Keratinocyte (primary cell): ENCODE data around the gene HPSE. TPM values are rescaled to one million over a fixed set of nuclear protein-coding genes. Genes with fewer than 3 reads are reported as not detected.

ENCODE experiments used
- DNase-seq: peaks from one replicate; pipeline ENCODE4 v3.0.0-alpha.2; 2011; ENCODE audit warnings: low read depth, missing footprints, low spot score
- FAIRE-seq: peaks from 2 replicates; lab custom pipeline; 2011; peaks lifted over from hg19 to GRCh38; lab: Jason Lieb, UNC
- H2AFZ ChIP-seq: 2 replicates; pipeline ENCODE4 v1.6.0; 2012; ENCODE audit warnings: low read length, control low read depth, inconsistent platforms; ENCODE audit not compliant: control insufficient read depth
- H3K27ac ChIP-seq: 2 replicates; pipeline ENCODE4 v1.5.1; 2011; ENCODE audit warnings: low read length; ENCODE audit not compliant: control insufficient read depth, insufficient read depth
- H3K27me3 ChIP-seq: 3 replicates; pipeline ENCODE4 v1.6.0; 2011; ENCODE audit warnings: low read length; ENCODE audit not compliant: control insufficient read depth, insufficient read depth; ENCODE audit errors: extremely low read depth
- H3K36me3 ChIP-seq, 2 experiments: 2 replicates in 1 of 2; 3 replicates in 1 of 2; pipeline ENCODE4 v1.5.1; 2011; ENCODE audit warnings: low read length in 2 of 2, mild to moderate bottlenecking in 1 of 2; ENCODE audit not compliant: control insufficient read depth in 2 of 2, insufficient read depth in 2 of 2; ENCODE audit errors: extremely low read depth in 1 of 2
- H3K4me1 ChIP-seq: 3 replicates; pipeline ENCODE4 v1.5.1; 2011; ENCODE audit warnings: low read length; ENCODE audit not compliant: control insufficient read depth, insufficient read depth; ENCODE audit errors: extremely low read depth
- H3K4me2 ChIP-seq: 3 replicates; pipeline ENCODE4 v1.6.0; 2011; ENCODE audit warnings: low read depth, low read length; ENCODE audit not compliant: control insufficient read depth, insufficient read depth; ENCODE audit errors: extremely low read depth
- H3K4me3 ChIP-seq, 3 experiments: fragments of 200-600 bp in 1 of 3; sonication (generic) in 1 of 3; 2 replicates in 2 of 3; 3 replicates in 1 of 3; pipeline ENCODE4 v1.5.1; 2011 to 2016; ENCODE audit warnings: low read length in 3 of 3, mild to moderate bottlenecking in 3 of 3, control low read depth in 2 of 3, inconsistent platforms in 1 of 3, low read depth in 1 of 3, mixed read lengths in 1 of 3, mixed run types in 1 of 3, moderate library complexity in 1 of 3; ENCODE audit not compliant: control insufficient read depth in 2 of 3, insufficient read depth in 2 of 3; ENCODE audit errors: extremely low read depth in 1 of 3
- H3K79me2 ChIP-seq: 2 replicates; pipeline ENCODE4 v1.6.0; 2012; ENCODE audit warnings: low read length; ENCODE audit not compliant: control insufficient read depth, insufficient read depth
- H3K9ac ChIP-seq: 3 replicates; pipeline ENCODE4 v1.6.0; 2011; ENCODE audit warnings: low read length; ENCODE audit not compliant: control insufficient read depth, insufficient read depth; ENCODE audit errors: extremely low read depth
- H3K9me1 ChIP-seq: 3 replicates; pipeline ENCODE4 v1.6.0; 2011; ENCODE audit warnings: low read length; ENCODE audit not compliant: control insufficient read depth, insufficient read depth; ENCODE audit errors: extremely low read depth
- H3K9me3 ChIP-seq: 2 replicates; pipeline ENCODE4 v1.5.1; 2012; ENCODE audit warnings: low read depth, low read length; ENCODE audit not compliant: control insufficient read depth
- H4K20me1 ChIP-seq: 3 replicates; pipeline ENCODE4 v1.6.0; 2011; ENCODE audit warnings: low read length; ENCODE audit not compliant: control insufficient read depth, insufficient read depth; ENCODE audit errors: extremely low read depth
- EZH2 ChIP-seq: IDR thresholded peaks from one replicate; pipeline ENCODE4 v1.6.1; 2012; ENCODE audit warnings: inconsistent platforms, mild to moderate bottlenecking, low read length, moderate library complexity
- dilution Hi-C: fragments of 300-500 bp; cut with MboI; formaldehyde crosslinking; loops from one replicate; pipeline ENCODE4 v1.7.0; 2020; ENCODE audit warnings: low sequenced_read_pairs; ENCODE audit not compliant: extremely low pct_ligation_motif_present
- polyA plus RNA-seq, 5 experiments: library from polyadenylated mRNA; depleted of rRNA in 3 of 5; stranded (reverse) in 3 of 5; stranded (forward) in 1 of 5; unstranded in 1 of 5; fragments of >200 nt; gene quantifications; 1 replicate in 1 of 5; 2 replicates in 3 of 5; 3 replicates in 1 of 5; pipeline versions ENCODE4 v1.2.1 to v1.2.3, GENCODE V29; 2011 to 2012; ENCODE audit warnings: missing spikeins in 2 of 5, low read depth in 1 of 5, low replicate concordance in 1 of 5
- small RNA-seq, 3 experiments: library from RNA; depleted of rRNA; stranded (forward); fragments of <200 nt; gene quantifications; one replicate each; pipeline ENCODE3, GENCODE V24; 2012; ENCODE audit warnings: low read depth in 3 of 3, low replicate concordance in 1 of 3; ENCODE audit not compliant: insufficient read length in 3 of 3
- TF ChIP-seq, protein P1 (sequence below), 3 experiments: IDR thresholded peaks in 1 of 3; conservative IDR thresholded peaks in 1 of 3; optimal IDR thresholded peaks in 1 of 3; 2 replicates in 2 of 3; 3 replicates in 1 of 3; pipeline versions ENCODE3 to v1.5.1; 2011; ENCODE audit warnings: low read length in 3 of 3, mild to moderate bottlenecking in 3 of 3, moderate library complexity in 2 of 3, control low read depth in 1 of 3, inconsistent platforms in 1 of 3; ENCODE audit not compliant: insufficient read depth in 2 of 3; ENCODE audit errors: extremely low read depth in 1 of 3

HPSE gene
- polyA plus RNA-seq, 1 donor (not counting 4 experiments of a cell fraction or from before 2014, with no cell fraction given): 5.7 TPM

DNA sequence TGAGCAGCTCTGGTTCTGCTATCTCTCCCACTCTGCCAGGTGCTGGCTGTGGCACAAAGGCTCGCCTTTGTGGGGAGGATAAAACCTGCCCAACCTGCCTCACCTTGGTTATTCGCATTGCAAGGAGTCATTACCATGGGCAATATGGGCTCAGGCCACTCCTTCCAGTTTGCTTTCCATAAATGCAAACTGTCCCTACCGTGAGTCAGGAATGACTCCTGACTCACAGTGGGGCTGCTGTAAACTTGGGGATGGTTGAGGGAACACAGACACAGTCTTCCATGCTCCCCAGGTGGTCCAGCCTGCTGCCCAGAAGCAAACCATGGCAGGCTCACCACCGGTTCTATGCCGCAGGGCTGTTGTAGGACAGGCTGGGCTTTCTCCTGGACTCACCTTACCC, 86.2 kb downstream of the HPSE start:
- no peak for DNase-seq
- dilution Hi-C loops: no loop called here
- H3K9me3 ChIP-seq: no peaks in the 10 kb centered on the region
- no peak overlapping the region for H2AFZ ChIP-seq
- no peaks in the 10 kb centered on the region for H4K20me1 ChIP-seq
- no peak overlapping the region for H3K4me3 ChIP-seq
- FAIRE-seq: no peak
- no peaks in the 10 kb centered on the region for H3K9me1 ChIP-seq
- H3K4me1 ChIP-seq: peaks cover 5% of the 10 kb centered on the region
- H3K9ac ChIP-seq: no peak overlapping the region
- no peaks in the 10 kb centered on the region for H3K27me3 ChIP-seq
- H3K27ac ChIP-seq: no peak overlapping the region
- no peak overlapping the region for H3K4me2 ChIP-seq
- no peaks in the 10 kb centered on the region for H3K79me2 ChIP-seq
- no peaks in the 10 kb centered on the region for H3K36me3 ChIP-seq
- TF ChIP-seq, protein P1, sequence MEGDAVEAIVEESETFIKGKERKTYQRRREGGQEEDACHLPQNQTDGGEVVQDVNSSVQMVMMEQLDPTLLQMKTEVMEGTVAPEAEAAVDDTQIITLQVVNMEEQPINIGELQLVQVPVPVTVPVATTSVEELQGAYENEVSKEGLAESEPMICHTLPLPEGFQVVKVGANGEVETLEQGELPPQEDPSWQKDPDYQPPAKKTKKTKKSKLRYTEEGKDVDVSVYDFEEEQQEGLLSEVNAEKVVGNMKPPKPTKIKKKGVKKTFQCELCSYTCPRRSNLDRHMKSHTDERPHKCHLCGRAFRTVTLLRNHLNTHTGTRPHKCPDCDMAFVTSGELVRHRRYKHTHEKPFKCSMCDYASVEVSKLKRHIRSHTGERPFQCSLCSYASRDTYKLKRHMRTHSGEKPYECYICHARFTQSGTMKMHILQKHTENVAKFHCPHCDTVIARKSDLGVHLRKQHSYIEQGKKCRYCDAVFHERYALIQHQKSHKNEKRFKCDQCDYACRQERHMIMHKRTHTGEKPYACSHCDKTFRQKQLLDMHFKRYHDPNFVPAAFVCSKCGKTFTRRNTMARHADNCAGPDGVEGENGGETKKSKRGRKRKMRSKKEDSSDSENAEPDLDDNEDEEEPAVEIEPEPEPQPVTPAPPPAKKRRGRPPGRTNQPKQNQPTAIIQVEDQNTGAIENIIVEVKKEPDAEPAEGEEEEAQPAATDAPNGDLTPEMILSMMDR (optimal IDR thresholded peaks at IDR 0.05 in 1 of 3, IDR thresholded peaks at IDR 0.05 in 1 of 3, conservative IDR thresholded peaks at IDR 0.05 in 1 of 3; ENCODE audit: extremely low read depth in 1 of 3, insufficient read depth in 2 of 3, low read length in 3 of 3): no peak
- TF ChIP-seq EZH2: no peak

DNA sequence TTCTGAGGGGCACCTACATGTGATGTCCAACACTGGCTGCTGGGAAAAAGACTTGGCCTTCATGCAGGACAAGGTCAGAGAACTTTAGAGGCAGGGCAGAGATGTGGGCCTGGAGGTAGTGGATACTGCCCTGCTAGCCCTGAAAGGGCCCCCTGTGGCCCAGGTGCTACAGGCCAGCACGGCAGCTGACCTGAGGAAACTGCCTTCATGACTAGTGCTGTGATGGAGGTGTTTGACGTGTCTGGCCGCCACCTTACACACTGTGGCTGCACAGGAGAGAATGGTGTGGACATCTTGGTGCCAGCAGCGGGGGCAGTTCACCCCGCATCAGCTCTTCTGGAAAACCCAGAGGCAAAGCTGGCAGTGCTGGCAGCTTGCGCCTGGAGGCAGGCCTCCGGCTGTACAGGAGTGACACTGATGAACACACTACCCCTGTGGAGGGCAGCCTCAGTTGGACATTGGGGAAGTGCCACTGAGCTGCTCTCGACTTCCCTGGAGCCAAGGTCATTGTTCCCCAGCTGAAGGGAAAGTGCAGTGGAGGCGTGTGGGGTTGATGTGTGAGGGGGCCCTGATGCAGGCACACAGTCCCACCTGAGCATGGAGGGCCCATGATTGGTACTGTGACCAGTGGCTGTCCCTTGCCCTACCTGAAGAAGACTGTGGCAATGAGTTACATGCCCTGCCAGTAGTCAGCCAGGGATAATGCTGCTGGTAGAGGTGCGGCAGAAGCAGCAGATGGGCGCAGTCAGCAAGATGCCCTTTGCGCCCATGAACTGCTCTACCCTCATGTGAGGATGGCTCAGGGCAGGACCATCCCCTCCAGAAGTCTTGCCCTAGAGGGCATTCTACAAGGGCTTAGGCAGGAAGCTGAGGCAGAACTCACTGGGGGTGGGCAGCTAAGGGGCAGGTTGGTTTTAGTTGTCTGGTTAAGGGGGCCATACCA, 87.0 kb downstream of the HPSE start:
- no peak overlapping the region for H3K4me3 ChIP-seq
- no peaks in the 10 kb centered on the region for H3K9me1 ChIP-seq
- no peak for TF ChIP-seq EZH2
- TF ChIP-seq, protein P1 (optimal IDR thresholded peaks at IDR 0.05 in 1 of 3, IDR thresholded peaks at IDR 0.05 in 1 of 3, conservative IDR thresholded peaks at IDR 0.05 in 1 of 3; ENCODE audit: extremely low read depth in 1 of 3, insufficient read depth in 2 of 3, low read length in 3 of 3): no peak
- H3K9me3 ChIP-seq: no peaks in the 10 kb centered on the region
- no peak for DNase-seq
- H3K79me2 ChIP-seq: no peaks in the 10 kb centered on the region
- H3K27me3 ChIP-seq: no peaks in the 10 kb centered on the region
- no peaks in the 10 kb centered on the region for H3K36me3 ChIP-seq
- peaks cover 5% of the 10 kb centered on the region for H3K4me1 ChIP-seq
- no peak overlapping the region for H3K9ac ChIP-seq
- no peak for FAIRE-seq
- H2AFZ ChIP-seq: no peak overlapping the region
- H3K27ac ChIP-seq: no peak overlapping the region
- no peak overlapping the region for H3K4me2 ChIP-seq
- dilution Hi-C loops: no loop called here
- H4K20me1 ChIP-seq: no peaks in the 10 kb centered on the region

Small RNAs within 50 kb of the gene (small RNA-seq; reads per million reads assigned to genes)
- gene AC114781.5: 0 reads per million in 3 experiments

Other genes with a start within 250 kb of the HPSE start
- 0.61 to 1.5 TPM (median 1.3 TPM) in 3 replicates for gene PLAC8, start 220.1 kb downstream of the HPSE start, polyA plus RNA-seq
- gene COQ2, start 50.0 kb downstream of the HPSE start, polyA plus RNA-seq: 15.5 to 29.1 TPM (median 20.3 TPM) in 3 replicates
- 6.7 to 10.5 TPM (median 8.4 TPM) in 3 replicates for gene HELQ, start 121.0 kb upstream of the HPSE start, polyA plus RNA-seq
- gene MRPS18C, start 121.2 kb upstream of the HPSE start, polyA plus RNA-seq: 30.3 to 55.4 TPM (median 30.3 TPM) in 3 replicates
- gene ABRAXAS1, start 150.3 kb upstream of the HPSE start, polyA plus RNA-seq: 4.5 to 9.4 TPM (median 5.8 TPM) in 3 replicates
- gene GPAT3, start 201.3 kb upstream of the HPSE start, polyA plus RNA-seq: 0.39 to 3.6 TPM (median 2.4 TPM) in 3 replicates